Gastrocnemius medialis (tissue), 4 donors: ENCODE results near the gene TMEM74B.

Source experiments
- CTCF ChIP-seq, 5 experiments: fragments of 450-650 bp in 3 of 5; fragments of 200-600 bp in 2 of 5; sonication (generic) in 2 of 5; IDR thresholded peaks in 4 of 5; conservative IDR thresholded peaks in 1 of 5; 1 replicate in 4 of 5; 2 replicates in 1 of 5; pipeline ENCODE4 v1.5.1; 2016 to 2019; ENCODE audit warnings: antibody characterized with exemption in 5 of 5, mild to moderate bottlenecking in 3 of 5, moderate library complexity in 3 of 5
- POLR2A ChIP-seq, 2 donors: fragments of 450-650 bp; IDR thresholded peaks; one replicate each; pipeline ENCODE4 v1.6.1; 2017; ENCODE audit warnings: antibody characterized with exemption in 2 of 2, mild to moderate bottlenecking in 2 of 2, moderate library complexity in 2 of 2

GRCh38 chr20:1207293-1207878, 22.6 kb upstream of the TMEM74B start:
- no peak for TF ChIP-seq CTCF (IDR thresholded peaks at IDR 0.05 in 4 of 5, conservative IDR thresholded peaks at IDR 0.05 in 1 of 5)
- no peak for TF ChIP-seq POLR2A (IDR thresholded peaks at IDR 0.05)
